HL-60 (cell line): ENCODE measurements around the gene TBC1D22A.

ENCODE experiments used
- DNase-seq, 2 experiments: peaks; one replicate each; pipeline ENCODE4 v3.0.0-alpha.2; 2010 to 2020; ENCODE audit warnings: low read depth in 1 of 2, low spot score in 1 of 2
- H3K27ac ChIP-seq: fragments of 250-450 bp; sonication (Bioruptor Pico); replicated peaks from 2 replicates; pipeline ENCODE4 v1.5.1; 2020; ENCODE audit warnings: mild to moderate bottlenecking, moderate library complexity
- H3K27me3 ChIP-seq: fragments of 250-450 bp; sonication (Bioruptor Pico); 2 replicates; pipeline ENCODE4 v1.5.1; 2021; ENCODE audit warnings: mild to moderate bottlenecking, moderate library complexity; ENCODE audit not compliant: insufficient read depth, poor library complexity, severe bottlenecking
- H3K4me3 ChIP-seq: replicated peaks from 2 replicates; pipeline ENCODE4 v1.5.1; 2011; ENCODE audit warnings: mild to moderate bottlenecking, control low read depth, low read length; ENCODE audit not compliant: insufficient read depth
- GABPA ChIP-seq: IDR thresholded peaks from 2 replicates; pipeline ENCODE4 v1.6.1; 2012; ENCODE audit warnings: low read depth
- POLR2AphosphoS5 ChIP-seq: IDR thresholded peaks from 2 replicates; pipeline ENCODE4 v1.6.1; 2012; ENCODE audit warnings: low read depth
- REST ChIP-seq: IDR thresholded peaks from 2 replicates; pipeline ENCODE4 v1.6.1; 2012; ENCODE audit warnings: low read depth; ENCODE audit not compliant: insufficient replicate concordance
- SPI1 ChIP-seq: IDR thresholded peaks from 2 replicates; pipeline ENCODE4 v1.6.1; 2012; ENCODE audit warnings: low read depth, mild to moderate bottlenecking, borderline replicate concordance
- TF ChIP-seq, protein P1 (sequence below): IDR thresholded peaks from one replicate; pipeline ENCODE4 v1.5.1; 2011; ENCODE audit warnings: low read length, control low read depth, inconsistent platforms; ENCODE audit not compliant: insufficient read depth

The TBC1D22A gene

DNA sequence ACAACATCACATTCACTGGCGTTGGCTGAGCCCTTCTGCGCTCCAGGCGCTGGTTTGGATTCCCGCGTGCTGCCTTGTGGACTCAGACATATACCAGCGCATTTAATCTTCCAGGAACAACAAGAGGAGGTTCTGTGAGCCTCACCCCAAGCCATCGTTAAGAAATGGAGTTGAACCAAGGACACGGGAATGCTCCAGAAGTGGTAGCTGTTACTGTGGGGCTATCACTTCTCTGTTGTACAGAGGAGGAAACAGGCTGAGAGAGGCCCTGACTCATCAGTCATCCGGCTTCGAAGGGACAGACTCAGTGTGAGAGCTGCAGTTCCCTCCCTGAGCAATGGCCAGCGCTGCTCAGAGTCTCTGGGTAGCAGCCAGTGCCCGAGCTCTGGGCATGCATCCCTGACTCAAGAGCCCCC, 291.3 kb downstream of the TBC1D22A start:
- Histone ChIP-seq H3K27ac (no peak overlapping the region), H3K4me3 (no peak overlapping the region), H3K27me3 (no peaks in the 10 kb centered on the region)
- TF ChIP-seq GABPA (no peak), REST (no peak), POLR2AphosphoS5 (no peak), SPI1 (no peak)
- TF ChIP-seq, protein P1, sequence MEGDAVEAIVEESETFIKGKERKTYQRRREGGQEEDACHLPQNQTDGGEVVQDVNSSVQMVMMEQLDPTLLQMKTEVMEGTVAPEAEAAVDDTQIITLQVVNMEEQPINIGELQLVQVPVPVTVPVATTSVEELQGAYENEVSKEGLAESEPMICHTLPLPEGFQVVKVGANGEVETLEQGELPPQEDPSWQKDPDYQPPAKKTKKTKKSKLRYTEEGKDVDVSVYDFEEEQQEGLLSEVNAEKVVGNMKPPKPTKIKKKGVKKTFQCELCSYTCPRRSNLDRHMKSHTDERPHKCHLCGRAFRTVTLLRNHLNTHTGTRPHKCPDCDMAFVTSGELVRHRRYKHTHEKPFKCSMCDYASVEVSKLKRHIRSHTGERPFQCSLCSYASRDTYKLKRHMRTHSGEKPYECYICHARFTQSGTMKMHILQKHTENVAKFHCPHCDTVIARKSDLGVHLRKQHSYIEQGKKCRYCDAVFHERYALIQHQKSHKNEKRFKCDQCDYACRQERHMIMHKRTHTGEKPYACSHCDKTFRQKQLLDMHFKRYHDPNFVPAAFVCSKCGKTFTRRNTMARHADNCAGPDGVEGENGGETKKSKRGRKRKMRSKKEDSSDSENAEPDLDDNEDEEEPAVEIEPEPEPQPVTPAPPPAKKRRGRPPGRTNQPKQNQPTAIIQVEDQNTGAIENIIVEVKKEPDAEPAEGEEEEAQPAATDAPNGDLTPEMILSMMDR: no peak
- no peak for DNase-seq

DNA sequence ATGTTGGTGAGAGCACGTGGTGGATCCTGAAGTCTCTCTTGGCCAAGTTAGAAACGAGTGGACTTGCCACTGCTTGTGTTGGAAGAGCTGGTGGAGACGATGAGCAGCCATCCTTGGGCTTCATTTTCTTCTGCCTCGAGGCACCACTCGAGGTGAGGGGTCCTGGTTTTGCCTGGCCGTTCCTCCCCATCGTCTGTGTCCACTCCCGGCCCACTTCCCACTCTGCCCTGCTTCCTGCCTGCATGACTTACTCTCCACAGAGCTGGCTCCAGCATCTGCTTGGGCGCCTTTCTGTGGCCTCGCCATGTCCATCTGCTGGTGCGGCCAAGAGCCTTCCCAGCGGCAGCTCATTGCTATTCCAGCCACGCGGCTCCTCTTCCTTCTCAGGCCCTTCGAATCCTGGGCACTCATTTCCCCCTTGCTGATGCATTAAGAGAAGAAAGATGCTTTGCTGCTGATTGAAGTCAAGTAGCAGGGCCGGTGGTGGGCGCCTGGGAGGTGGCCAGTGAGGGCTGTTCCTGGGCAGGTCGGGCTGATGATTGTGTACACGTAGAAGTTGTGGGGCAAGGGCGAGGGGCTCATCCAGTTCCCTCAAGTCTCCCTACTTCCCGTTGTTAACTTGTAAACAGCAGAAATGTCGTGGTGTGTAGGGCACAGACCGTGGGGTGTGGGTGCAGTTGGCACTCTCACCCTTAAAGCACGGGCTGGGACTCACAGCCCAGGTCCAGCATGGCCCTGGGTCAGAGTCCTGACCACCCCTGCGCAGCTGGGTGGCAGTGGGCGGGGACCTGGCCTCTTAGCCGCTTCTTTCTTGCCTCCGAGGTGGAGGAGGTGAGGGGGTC, 292.0 kb downstream of the TBC1D22A start:
- no peak for DNase-seq
- TF ChIP-seq, protein P1: no peak
- TF ChIP-seq POLR2AphosphoS5 (no peak), SPI1 (no peak), GABPA (no peak), REST (no peak)
- no peak overlapping the region for H3K27ac ChIP-seq
- no peak overlapping the region for H3K4me3 ChIP-seq
- no peaks in the 10 kb centered on the region for H3K27me3 ChIP-seq

DNA sequence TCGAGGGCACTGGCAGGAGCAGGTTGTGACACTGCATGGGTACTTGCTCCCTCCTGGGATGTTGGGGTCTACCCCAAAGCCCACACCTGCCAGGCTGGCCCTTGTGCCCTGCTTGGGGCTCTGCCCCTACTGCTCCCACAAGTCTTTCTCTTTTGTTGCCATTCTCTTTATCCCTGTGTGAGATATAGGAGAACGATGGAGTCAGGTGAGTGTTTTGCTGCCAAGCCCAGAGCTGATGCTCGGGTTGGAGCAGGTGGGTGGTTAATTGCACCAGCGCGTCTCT, 292.6 kb downstream of the TBC1D22A start:
- no peak for TF ChIP-seq SPI1
- TF ChIP-seq, protein P1: no peak
- no peak for TF ChIP-seq POLR2AphosphoS5
- TF ChIP-seq GABPA: no peak
- TF ChIP-seq REST: no peak
- H3K27me3 ChIP-seq: no peaks in the 10 kb centered on the region
- no peak overlapping the region for H3K4me3 ChIP-seq
- no peak for DNase-seq
- H3K27ac ChIP-seq: no peak overlapping the region
